Body of pancreas (tissue), 4 donors: ENCODE measurements around the gene SERPINE1. TPM values are rescaled to one million over a fixed set of nuclear protein-coding genes. Genes with fewer than 3 reads are reported as not detected.
"Not testable (repeated sequence)": the region's sequence is repeated elsewhere in the genome, so short reads cannot be mapped to it uniquely, and the experiment has no call there.

Source experiments
- ATAC-seq: fragments of 150-250 bp; one replicate; pipeline ENCODE4 v1.9.1; 2016
- DNase-seq, 4 donors: peaks; one replicate each; pipeline ENCODE4 v3.0.0-alpha.2; 2019
- H3K27ac ChIP-seq, 4 donors: fragments of 200-600 bp; sonication (generic); 1 replicate in 3 of 4; 2 replicates in 1 of 4; pipeline versions ENCODE4 v1.5.1 to v1.6.1; 2016 to 2019; ENCODE audit warnings: mild to moderate bottlenecking in 1 of 4, mixed read lengths in 1 of 4, moderate library complexity in 1 of 4
- H3K27me3 ChIP-seq, 2 donors: fragments of 200-600 bp; sonication (generic); one replicate each; pipeline ENCODE4 v1.6.0; 2016; ENCODE audit warnings: mild to moderate bottlenecking in 1 of 2
- H3K36me3 ChIP-seq, 2 donors: fragments of 200-600 bp; sonication (generic); replicated peaks in 1 of 2; 2 replicates each; pipeline ENCODE4 v1.5.1; 2016; ENCODE audit warnings: low read depth in 2 of 2; ENCODE audit not compliant: insufficient read depth in 1 of 2
- H3K4me1 ChIP-seq: fragments of 200-600 bp; sonication (generic); one replicate; pipeline ENCODE4 v1.6.0; 2016
- H3K4me3 ChIP-seq, 2 donors: fragments of 200-600 bp; sonication (generic); 1 replicate in 1 of 2; 2 replicates in 1 of 2; pipeline ENCODE4 v1.5.1; 2016 to 2019
- H3K9me3 ChIP-seq, 3 donors: fragments of 200-600 bp; sonication (generic); 1 replicate in 2 of 3; 2 replicates in 1 of 3; pipeline ENCODE4 v1.5.1; 2016
- POLR2A ChIP-seq, 3 donors: fragments of 450-650 bp; IDR thresholded peaks; one replicate each; pipeline ENCODE4 v1.6.1; 2016; ENCODE audit warnings: antibody characterized with exemption in 3 of 3, mild to moderate bottlenecking in 2 of 3
- WGBS, 2 donors: methylation state at CpG; one replicate each; pipeline ENCODE4 v1.1.5; 2017; 5-methylcytosine and 5-hydroxymethylcytosine counted together
- intact Hi-C: fragments of 100-400 bp; cut with DNase I; formaldehyde crosslinking; loops from one replicate; pipeline ENCODE4 v1.15.1; 2023
- total RNA-seq, 2 donors: library from RNA; depleted of rRNA; stranded (reverse); fragments of >200 nt; gene quantifications; one replicate each; pipeline ENCODE4 v1.1.0, GENCODE V29; 2016
- TF ChIP-seq, protein P1 (sequence below), 7 experiments: fragments of 450-650 bp in 4 of 7; fragments of 200-600 bp in 3 of 7; sonication (generic) in 3 of 7; IDR thresholded peaks; one replicate each; pipeline ENCODE4 v1.5.1; 2016 to 2019; ENCODE audit warnings: antibody characterized with exemption in 7 of 7

Gene SERPINE1
- total RNA-seq, 2 donors from 2014 or later = 20.2 to 36.3 TPM

DNA sequence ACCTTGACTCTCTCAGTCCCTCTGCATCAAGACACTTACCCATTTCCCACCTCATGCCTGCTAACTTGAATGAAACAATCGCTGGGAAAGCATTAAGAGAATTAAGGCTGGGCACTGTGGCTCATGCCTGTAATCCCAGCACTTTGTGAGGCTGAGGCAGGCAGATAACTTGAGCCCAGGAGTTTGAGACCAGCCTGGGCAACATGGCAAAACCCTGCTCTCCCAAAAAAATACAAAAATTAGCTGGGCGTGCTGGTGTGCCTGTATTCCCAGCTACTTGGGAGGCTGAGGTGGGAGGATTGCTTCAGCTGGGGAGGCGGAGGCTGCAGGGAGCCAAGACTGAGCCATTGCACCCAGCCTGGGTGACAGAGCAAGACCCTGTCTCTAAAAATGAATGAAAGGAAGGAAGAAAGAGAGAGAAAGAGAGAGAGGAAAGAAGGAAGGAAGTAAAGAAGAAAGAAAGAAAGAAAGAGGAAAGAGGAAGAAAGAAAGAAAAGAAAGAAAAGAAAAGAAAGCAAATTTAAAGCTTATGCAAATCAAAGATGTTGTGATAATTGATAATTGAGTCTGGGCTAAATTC is 646 bp downstream of the SERPINE1 start:
- WGBS, 2 donors = 76 to 95% methylated on average over 2 to 3 of the region's 3 CpGs
- no peaks in the 10 kb centered on the region for H3K36me3 ChIP-seq
- no peak overlapping the region for H3K4me3 ChIP-seq
- TF ChIP-seq POLR2A (IDR thresholded peaks at IDR 0.05) = no peak
- TF ChIP-seq, protein P1, sequence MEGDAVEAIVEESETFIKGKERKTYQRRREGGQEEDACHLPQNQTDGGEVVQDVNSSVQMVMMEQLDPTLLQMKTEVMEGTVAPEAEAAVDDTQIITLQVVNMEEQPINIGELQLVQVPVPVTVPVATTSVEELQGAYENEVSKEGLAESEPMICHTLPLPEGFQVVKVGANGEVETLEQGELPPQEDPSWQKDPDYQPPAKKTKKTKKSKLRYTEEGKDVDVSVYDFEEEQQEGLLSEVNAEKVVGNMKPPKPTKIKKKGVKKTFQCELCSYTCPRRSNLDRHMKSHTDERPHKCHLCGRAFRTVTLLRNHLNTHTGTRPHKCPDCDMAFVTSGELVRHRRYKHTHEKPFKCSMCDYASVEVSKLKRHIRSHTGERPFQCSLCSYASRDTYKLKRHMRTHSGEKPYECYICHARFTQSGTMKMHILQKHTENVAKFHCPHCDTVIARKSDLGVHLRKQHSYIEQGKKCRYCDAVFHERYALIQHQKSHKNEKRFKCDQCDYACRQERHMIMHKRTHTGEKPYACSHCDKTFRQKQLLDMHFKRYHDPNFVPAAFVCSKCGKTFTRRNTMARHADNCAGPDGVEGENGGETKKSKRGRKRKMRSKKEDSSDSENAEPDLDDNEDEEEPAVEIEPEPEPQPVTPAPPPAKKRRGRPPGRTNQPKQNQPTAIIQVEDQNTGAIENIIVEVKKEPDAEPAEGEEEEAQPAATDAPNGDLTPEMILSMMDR (IDR thresholded peaks at IDR 0.05) = no peak
- no peak overlapping the region for H3K27ac ChIP-seq
- ATAC-seq (no peak), DNase-seq (no peak)
- peaks cover 15% of the 10 kb centered on the region for H3K4me1 ChIP-seq
- intact Hi-C loops = no loop called here
- peaks cover 0 to 12% of the 10 kb centered on the region in 2 donors for H3K27me3 ChIP-seq
- H3K9me3 ChIP-seq = no peaks in the 10 kb centered on the region

DNA sequence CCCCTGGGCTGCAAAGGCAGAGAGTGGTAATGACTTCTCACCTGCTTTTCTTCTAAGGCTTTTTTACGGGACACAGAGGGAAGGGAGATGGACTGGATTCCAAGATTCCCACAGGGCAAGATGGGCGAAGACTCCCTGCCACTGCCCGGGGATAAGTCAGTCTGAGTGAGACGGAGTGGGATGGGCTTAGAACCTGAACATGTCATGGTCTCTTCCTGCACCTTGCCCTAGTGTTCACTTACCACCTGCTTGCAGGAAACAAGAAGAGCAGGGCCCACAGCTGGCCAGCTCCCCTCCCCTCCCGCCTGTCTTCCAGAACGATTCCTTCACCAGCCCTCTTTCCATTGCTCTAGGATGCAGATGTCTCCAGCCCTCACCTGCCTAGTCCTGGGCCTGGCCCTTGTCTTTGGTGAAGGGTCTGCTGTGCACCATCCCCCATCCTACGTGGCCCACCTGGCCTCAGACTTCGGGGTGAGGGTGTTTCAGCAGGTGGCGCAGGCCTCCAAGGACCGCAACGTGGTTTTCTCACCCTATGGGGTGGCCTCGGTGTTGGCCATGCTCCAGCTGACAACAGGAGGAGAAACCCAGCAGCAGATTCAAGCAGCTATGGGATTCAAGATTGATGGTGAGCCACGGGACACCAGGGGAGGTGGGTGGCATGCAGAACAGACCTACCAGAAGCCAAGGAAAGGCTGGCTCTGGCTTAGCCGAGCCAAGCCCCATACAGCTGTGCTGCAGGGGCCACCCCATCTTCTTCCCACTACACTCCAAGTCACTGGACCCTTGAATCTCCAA is 1.3 kb downstream of the SERPINE1 start:
- Histone ChIP-seq H3K27me3 (peaks cover 0 to 12% of the 10 kb centered on the region in 2 donors), H3K36me3 (no peaks in the 10 kb centered on the region), H3K4me1 (peaks cover 15% of the 10 kb centered on the region), H3K4me3 (no peak overlapping the region), H3K27ac (no peak overlapping the region), H3K9me3 (no peaks in the 10 kb centered on the region)
- ATAC-seq (no peak), DNase-seq (no peak)
- 62 to 74% methylated on average over 13 to 14 of the region's 14 CpGs for WGBS, 2 donors
- no peak for TF ChIP-seq POLR2A (IDR thresholded peaks at IDR 0.05)
- TF ChIP-seq, protein P1 (IDR thresholded peaks at IDR 0.05) = no peak
- intact Hi-C loops = no loop called here

DNA sequence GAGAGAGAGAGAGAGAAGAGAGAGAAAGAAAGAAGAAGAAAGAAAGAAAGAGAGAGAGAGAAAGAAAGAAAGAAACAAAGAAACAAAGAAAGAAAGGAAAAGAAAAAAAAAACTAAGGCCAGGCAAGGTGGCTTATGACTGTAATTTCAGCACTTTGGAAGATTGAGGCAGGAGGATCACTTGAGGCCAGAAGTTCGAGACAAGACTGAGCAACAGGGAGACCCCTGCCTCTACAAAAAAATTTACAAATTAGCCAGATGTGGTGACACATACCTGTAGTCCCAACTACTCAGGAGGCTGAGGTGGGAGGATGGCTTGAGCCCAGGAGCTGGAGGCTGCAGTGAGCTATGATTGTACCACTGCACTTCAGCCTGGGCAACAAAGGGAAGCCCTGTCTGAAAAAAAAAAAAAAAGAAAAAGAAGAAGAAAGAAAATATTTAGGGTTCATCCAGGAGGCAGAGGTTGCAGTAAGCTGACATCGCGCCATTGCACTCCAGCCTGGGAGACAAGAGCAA is 2.8 kb downstream of the SERPINE1 start:
- Histone ChIP-seq H3K9me3 (no peaks in the 10 kb centered on the region), H3K36me3 (no peaks in the 10 kb centered on the region), H3K4me1 (peaks cover 15% of the 10 kb centered on the region), H3K27ac (no peak overlapping the region), H3K4me3 (no peak overlapping the region), H3K27me3 (peaks cover 0 to 8% of the 10 kb centered on the region in 2 donors)
- DNase-seq (no peak), ATAC-seq (no peak)
- TF ChIP-seq, protein P1 (IDR thresholded peaks at IDR 0.05) = no peak
- TF ChIP-seq POLR2A (IDR thresholded peaks at IDR 0.05) = no peak
- intact Hi-C loops = no loop called here
- 59 to 88% methylated on average over 3 of the region's 3 CpGs for WGBS, 2 donors

DNA sequence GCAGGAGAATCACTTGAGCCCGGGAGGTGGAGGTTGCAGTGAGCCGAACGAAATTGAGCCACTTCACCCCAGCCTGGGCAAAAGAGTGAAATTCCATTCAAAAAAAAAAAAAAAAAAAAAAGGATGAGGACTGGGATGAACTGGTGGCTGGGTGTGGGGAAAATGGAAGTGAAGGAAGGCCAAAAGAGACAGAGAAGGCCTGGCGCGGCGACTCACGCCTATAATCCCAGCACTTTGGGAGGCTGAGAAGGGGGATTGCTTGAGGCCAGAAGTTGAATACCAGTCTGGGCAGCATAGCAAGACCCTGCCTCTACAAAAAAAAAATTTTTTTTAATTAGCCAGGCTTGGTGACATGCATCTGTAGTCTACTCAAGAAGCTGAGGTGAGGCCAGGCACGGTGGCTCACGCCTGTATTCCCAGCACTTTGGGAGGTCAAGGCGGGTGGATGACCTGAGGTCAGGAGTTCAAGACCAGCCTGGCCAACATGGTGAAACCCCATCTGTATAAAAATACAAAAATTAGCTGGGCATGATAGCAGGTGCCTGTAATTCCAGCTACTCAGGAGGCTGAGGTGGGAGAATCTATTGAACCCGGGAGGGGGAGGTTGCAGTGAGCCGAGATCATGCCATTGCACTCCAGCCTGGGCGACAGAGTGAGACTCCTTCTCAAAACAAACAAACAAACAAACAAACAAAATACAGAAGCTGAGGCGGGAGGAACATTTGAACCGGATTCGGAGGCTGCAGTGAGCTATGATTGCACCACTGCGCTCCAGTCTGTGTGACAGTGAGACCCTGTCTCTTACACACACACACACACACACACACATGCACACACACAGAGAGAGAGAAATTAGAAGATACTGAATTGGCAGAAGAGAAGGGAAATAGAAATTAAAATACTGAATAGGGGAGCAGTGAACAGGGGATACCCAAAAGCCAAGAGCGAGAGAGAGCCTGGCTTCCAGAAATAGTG is 6.0 kb downstream of the SERPINE1 start:
- H3K4me3 ChIP-seq, H3K36me3 ChIP-seq, H3K27me3 ChIP-seq, H3K27ac ChIP-seq, ATAC-seq, DNase-seq, H3K4me1 ChIP-seq, intact Hi-C loops, H3K9me3 ChIP-seq: not testable (repeated sequence)
- WGBS, 2 donors = 70 to 84% methylated on average over 18 of the region's 18 CpGs
